Stimulated activated CD4-positive, alpha-beta T cell treated with anti-CD3 and anti-CD28 coated beads, TNF-alpha, amount 100 ng/mL, for 4 hours (primary cell): Measurements from ENCODE around the gene ANKRD52.
"Not testable (repeated sequence)": the region's sequence is repeated elsewhere in the genome, so short reads cannot be mapped to it uniquely, and the experiment has no call there.

Source experiments
- DNase-seq, 3 experiments: peaks; one replicate each; pipeline ENCODE4 v3.0.0-alpha.2; 2020; ENCODE audit warnings: low read depth in 3 of 3

Gene ANKRD52

GRCh38 chr12:56258068-56258819 lies at the start of gene ANKRD52:
Gene ANKRD52, minus strand, starts transcription at chr12:56258384. Its CDS starts 115 bp downstream, at chr12:56258269.
- peak; percentile 51 to 69 (median 65) for DNase-seq

GRCh38 chr12:56307221-56307965 lies 49.2 kb upstream of the ANKRD52 start:
- no peak for DNase-seq

GRCh38 chr12:56304872-56305590 lies 46.8 kb upstream of the ANKRD52 start:
- DNase-seq: no peak

GRCh38 chr12:56304276-56304675 lies 46.1 kb upstream of the ANKRD52 start:
- no peak for DNase-seq

GRCh38 chr12:56300644-56301464 lies 42.7 kb upstream of the ANKRD52 start:
- DNase-seq: no peak

- DNase-seq: peak; percentile 96 to 98 (median 97)
These were observed 41.9 kb upstream of the ANKRD52 start, which contains the start of gene CS for GRCh38 chr12:56299853-56300643. Gene CS, minus strand, starts transcription at chr12:56300330. Its CDS starts 129 bp downstream, at chr12:56300201.

GRCh38 chr12:56299308-56299852 lies 41.2 kb upstream of the ANKRD52 start:
- no peak for DNase-seq

- no peak for DNase-seq
These were observed 40.6 kb upstream of the ANKRD52 start for GRCh38 chr12:56298828-56299227.

- DNase-seq: no peak
These were observed 39.2 kb upstream of the ANKRD52 start for GRCh38 chr12:56297400-56297799.

GRCh38 chr12:56296295-56296694 lies 38.1 kb upstream of the ANKRD52 start:
- DNase-seq: no peak

- DNase-seq: no peak
These were observed 35.6 kb upstream of the ANKRD52 start for GRCh38 chr12:56293795-56294194.

GRCh38 chr12:56288705-56289387 lies 30.7 kb upstream of the ANKRD52 start:
- no peak for DNase-seq

GRCh38 chr12:56286044-56286830 lies 28.1 kb upstream of the ANKRD52 start:
- DNase-seq: no peak

GRCh38 chr12:56284263-56284662 lies 26.1 kb upstream of the ANKRD52 start:
- DNase-seq: not testable (repeated sequence)

GRCh38 chr12:56282579-56282978 lies 24.4 kb upstream of the ANKRD52 start:
- DNase-seq: no peak

GRCh38 chr12:56282030-56282429 lies 23.8 kb upstream of the ANKRD52 start:
- DNase-seq: no peak

GRCh38 chr12:56280849-56281248 lies 22.7 kb upstream of the ANKRD52 start:
- DNase-seq: no peak

- DNase-seq: no peak
These were observed 20.7 kb upstream of the ANKRD52 start for GRCh38 chr12:56278905-56279304.

GRCh38 chr12:56274299-56274698 lies 16.1 kb upstream of the ANKRD52 start:
- DNase-seq: no peak
